Choroid plexus epithelial cell (primary cell): Measurements from ENCODE around the gene CCDC97.

ENCODE experiments used
- DNase-seq: peaks from one replicate; pipeline ENCODE4 v3.0.0-alpha.2; 2010; ENCODE audit warnings: low read depth
- H3K4me3 ChIP-seq: 2 replicates; pipeline ENCODE4 v1.5.1; 2011; ENCODE audit warnings: low read depth, mild to moderate bottlenecking, control low read depth, low read length, moderate library complexity
- CTCF ChIP-seq: conservative IDR thresholded peaks from 2 replicates; pipeline ENCODE4 v1.5.1; 2011; ENCODE audit warnings: low read depth, mild to moderate bottlenecking, control low read depth, inconsistent platforms, low read length, moderate library complexity

The CCDC97 gene

GRCh38 chr19:41356984-41357739 lies 47.2 kb downstream of the CCDC97 start:
- DNase-seq, result no peak
- no peak for TF ChIP-seq CTCF
- H3K4me3 ChIP-seq, result no peak overlapping the region

- no peak overlapping the region for H3K4me3 ChIP-seq
- no peak for TF ChIP-seq CTCF
- DNase-seq, result no peak
Measured at GRCh38 chr19:41357746-41358145, 47.8 kb downstream of the CCDC97 start.

- no peak for DNase-seq
- no peak for TF ChIP-seq CTCF
- H3K4me3 ChIP-seq, result no peak overlapping the region
Measured at GRCh38 chr19:41359741-41360140, 49.8 kb downstream of the CCDC97 start.

GRCh38 chr19:41362143-41362847 lies 52.3 kb downstream of the CCDC97 start:
- TF ChIP-seq CTCF, result no peak
- DNase-seq, result no peak
- no peak overlapping the region for H3K4me3 ChIP-seq

GRCh38 chr19:41363371-41363752 lies 53.4 kb downstream of the CCDC97 start:
- H3K4me3 ChIP-seq, result peak overlapping the region; percentile 93
- TF ChIP-seq CTCF, result no peak

GRCh38 chr19:41363753-41364523 lies 54.0 kb downstream of the CCDC97 start, which contains the start of gene B9D2:
Gene B9D2, minus strand, starts transcription at chr19:41364149. Its CDS starts 630 bp downstream, at chr19:41363519.
- no peak for TF ChIP-seq CTCF
- H3K4me3 ChIP-seq, result peak within 1 kb of the TSS; percentile 93
- DNase-seq, result peak; percentile 99

More at GRCh38 chr19:41363371-41363752, 53.4 kb downstream of the CCDC97 start:
- DNase-seq, result no peak
